Measurements from ENCODE around the gene STAT6.

The STAT6 gene

DNA sequence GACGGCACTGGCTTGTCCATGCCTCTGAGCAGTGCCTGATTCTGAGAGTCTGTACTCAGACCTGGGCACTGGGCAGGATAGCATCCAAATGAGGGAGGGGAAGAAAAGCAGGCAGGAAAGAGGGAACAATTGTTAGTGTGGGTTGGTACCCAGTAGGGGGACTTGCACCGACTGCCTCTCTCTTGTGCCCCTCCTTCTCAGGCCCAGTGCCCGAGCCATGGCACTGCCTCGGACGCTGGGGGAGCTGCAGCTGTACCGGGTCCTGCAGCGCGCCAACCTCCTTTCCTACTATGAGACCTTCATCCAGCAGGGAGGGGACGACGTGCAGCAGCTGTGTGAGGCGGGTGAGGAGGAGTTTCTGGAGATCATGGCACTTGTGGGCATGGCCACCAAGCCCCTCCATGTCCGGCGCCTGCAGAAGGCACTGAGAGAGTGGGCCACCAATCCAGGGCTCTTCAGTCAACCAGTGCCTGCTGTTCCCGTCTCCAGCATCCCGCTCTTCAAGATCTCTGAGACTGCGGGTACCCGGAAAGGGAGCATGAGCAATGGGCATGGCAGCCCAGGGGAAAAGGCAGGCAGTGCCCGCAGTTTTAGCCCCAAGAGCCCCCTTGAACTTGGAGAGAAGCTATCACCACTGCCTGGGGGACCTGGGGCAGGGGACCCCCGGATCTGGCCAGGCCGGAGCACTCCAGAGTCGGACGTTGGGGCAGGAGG, 20.1 kb downstream of the STAT6 start:
- Histone ChIP-seq H3K4me2 (ENCODE audit: low read depth, low read length, poor library complexity, severe bottlenecking) (peak overlapping the region; percentile 85), H3F3A (ENCODE audit: insufficient read depth) (peaks cover 39% of the 10 kb centered on the region), H3K4me3 (ENCODE audit: insufficient read depth, low read length, poor library complexity, severe bottlenecking) (no peak overlapping the region), H3K9me2 (replicated peaks; ENCODE audit: insufficient read depth, low read length) (no peaks in the 10 kb centered on the region), H3K27ac (ENCODE audit: low read depth, low read length) (no peak overlapping the region), H3K9ac (ENCODE audit: low read length) (no peak overlapping the region), H3K79me2 (ENCODE audit: insufficient read depth, low read length) (peaks cover 9% of the 10 kb centered on the region; the same call in 1 of the 2 replicates), H4K20me1 (ENCODE audit: low read depth, low read length) (no peaks in the 10 kb centered on the region), H3K9me3 (ENCODE audit: insufficient read depth, low read length) (no peaks in the 10 kb centered on the region), H3K36me3 (ENCODE audit: low read length) (no peaks in the 10 kb centered on the region), H2AFZ (ENCODE audit: low read depth, low read length, severe bottlenecking) (no peak overlapping the region), H3K27me3 (ENCODE audit: low read length) (no peaks in the 10 kb centered on the region)
- TF ChIP-seq, protein P1, sequence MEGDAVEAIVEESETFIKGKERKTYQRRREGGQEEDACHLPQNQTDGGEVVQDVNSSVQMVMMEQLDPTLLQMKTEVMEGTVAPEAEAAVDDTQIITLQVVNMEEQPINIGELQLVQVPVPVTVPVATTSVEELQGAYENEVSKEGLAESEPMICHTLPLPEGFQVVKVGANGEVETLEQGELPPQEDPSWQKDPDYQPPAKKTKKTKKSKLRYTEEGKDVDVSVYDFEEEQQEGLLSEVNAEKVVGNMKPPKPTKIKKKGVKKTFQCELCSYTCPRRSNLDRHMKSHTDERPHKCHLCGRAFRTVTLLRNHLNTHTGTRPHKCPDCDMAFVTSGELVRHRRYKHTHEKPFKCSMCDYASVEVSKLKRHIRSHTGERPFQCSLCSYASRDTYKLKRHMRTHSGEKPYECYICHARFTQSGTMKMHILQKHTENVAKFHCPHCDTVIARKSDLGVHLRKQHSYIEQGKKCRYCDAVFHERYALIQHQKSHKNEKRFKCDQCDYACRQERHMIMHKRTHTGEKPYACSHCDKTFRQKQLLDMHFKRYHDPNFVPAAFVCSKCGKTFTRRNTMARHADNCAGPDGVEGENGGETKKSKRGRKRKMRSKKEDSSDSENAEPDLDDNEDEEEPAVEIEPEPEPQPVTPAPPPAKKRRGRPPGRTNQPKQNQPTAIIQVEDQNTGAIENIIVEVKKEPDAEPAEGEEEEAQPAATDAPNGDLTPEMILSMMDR (IDR thresholded peaks at IDR 0.05; ENCODE audit: insufficient read depth, low read length, poor library complexity, severe bottlenecking) = no peak
- no peak for TF ChIP-seq EZH2phosphoT487 (conservative IDR thresholded peaks at IDR 0.05; ENCODE audit: low read length)

DNA sequence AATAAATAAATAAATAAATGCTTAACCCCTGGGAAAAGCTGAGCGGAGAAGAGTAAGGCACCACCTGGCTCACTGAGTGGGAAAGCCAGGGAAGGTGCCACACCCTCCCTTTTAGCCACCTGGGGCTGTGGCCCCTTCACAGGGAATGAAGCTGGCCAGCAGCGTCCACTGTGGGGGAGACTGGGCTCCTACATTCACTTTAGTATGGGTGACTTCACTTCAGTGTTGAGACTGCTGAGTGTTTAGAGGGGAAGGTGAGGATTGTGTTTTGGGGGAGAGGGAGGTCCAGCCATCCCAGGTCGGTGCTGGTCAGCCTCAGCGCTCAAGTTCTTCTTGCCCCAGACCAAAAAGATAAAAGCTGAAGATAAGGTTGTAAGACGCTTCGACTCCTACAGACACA, 20.7 kb downstream of the STAT6 start:
- TF ChIP-seq EZH2phosphoT487 (conservative IDR thresholded peaks at IDR 0.05; ENCODE audit: low read length) = no peak
- TF ChIP-seq, protein P1 (IDR thresholded peaks at IDR 0.05; ENCODE audit: insufficient read depth, low read length, poor library complexity, severe bottlenecking) = no peak
- Histone ChIP-seq H3K9me3 (ENCODE audit: insufficient read depth, low read length) (no peaks in the 10 kb centered on the region), H3K9me2 (replicated peaks; ENCODE audit: insufficient read depth, low read length) (no peaks in the 10 kb centered on the region), H3K27ac (ENCODE audit: low read depth, low read length) (no peak overlapping the region), H4K20me1 (ENCODE audit: low read depth, low read length) (no peaks in the 10 kb centered on the region), H3K36me3 (ENCODE audit: low read length) (no peaks in the 10 kb centered on the region), H3K27me3 (ENCODE audit: low read length) (no peaks in the 10 kb centered on the region), H3K79me2 (ENCODE audit: insufficient read depth, low read length) (peaks cover 9% of the 10 kb centered on the region; the same call in 1 of the 2 replicates), H3K9ac (ENCODE audit: low read length) (no peak overlapping the region), H3K4me2 (ENCODE audit: low read depth, low read length, poor library complexity, severe bottlenecking) (peak overlapping the region; percentile 85), H2AFZ (ENCODE audit: low read depth, low read length, severe bottlenecking) (no peak overlapping the region), H3K4me3 (ENCODE audit: insufficient read depth, low read length, poor library complexity, severe bottlenecking) (no peak overlapping the region), H3F3A (ENCODE audit: insufficient read depth) (peaks cover 41% of the 10 kb centered on the region)

DNA sequence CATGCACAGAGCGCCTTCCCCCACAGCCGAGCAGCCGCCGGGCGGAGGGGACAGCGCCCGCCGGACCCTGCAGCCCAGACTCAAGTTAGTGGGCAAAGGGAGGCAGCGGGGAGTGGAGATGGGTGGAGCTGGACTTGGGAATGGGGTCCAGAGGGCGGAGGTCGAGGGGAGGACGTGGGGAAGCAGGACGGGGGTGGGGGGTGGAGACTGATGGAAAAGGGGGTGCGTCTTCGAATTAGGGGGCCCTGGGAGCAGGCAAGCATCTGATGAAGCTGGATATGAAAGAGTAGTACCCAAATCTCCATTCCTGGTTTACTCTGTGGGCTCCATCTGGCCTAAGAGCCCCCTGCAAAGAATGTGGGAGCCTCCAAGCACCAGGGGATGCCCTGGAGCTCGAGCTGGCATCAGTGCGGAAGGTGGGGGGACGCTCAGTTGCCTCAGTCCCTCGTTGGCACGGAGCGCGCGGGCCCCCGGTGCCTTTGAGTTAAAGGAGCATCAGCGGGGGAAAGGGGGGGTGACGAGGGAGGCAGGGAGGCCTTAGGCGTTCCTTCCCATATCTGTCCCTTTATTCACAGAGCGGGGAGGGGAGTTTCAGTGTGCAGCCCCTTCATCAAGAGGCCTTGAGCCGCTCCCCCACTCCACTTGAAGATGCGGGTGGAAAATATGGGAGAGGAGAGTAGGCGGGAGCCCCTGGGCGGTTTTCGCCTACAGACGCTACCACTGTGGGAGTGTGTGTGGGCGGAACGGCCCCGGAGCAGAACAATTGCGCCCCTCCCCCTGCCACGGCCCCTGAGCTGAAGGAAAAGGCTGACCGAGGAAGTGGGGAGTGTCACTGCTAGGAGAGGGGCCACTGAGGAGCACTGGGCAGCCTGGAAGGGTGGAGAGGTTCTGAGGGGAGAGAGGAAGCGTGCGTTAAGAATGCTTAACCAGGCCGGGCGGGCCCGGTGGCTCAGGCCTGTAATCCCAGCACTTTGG, 21.6 kb downstream of the STAT6 start:
- Histone ChIP-seq H3K9me2 (replicated peaks; ENCODE audit: insufficient read depth, low read length) (no peaks in the 10 kb centered on the region), H3K27me3 (ENCODE audit: low read length) (no peaks in the 10 kb centered on the region), H3K79me2 (ENCODE audit: insufficient read depth, low read length) (peaks cover 9% of the 10 kb centered on the region; the same call in 1 of the 2 replicates), H3K36me3 (ENCODE audit: low read length) (no peaks in the 10 kb centered on the region), H3K4me3 (ENCODE audit: insufficient read depth, low read length, poor library complexity, severe bottlenecking) (peak overlapping the region; percentile 85), H3K9ac (ENCODE audit: low read length) (peak overlapping the region; percentile 86), H2AFZ (ENCODE audit: low read depth, low read length, severe bottlenecking) (peak overlapping the region; percentile 5), H3K27ac (ENCODE audit: low read depth, low read length) (peak overlapping the region; percentile 67), H3F3A (ENCODE audit: insufficient read depth) (peaks cover 39% of the 10 kb centered on the region), H3K4me2 (ENCODE audit: low read depth, low read length, poor library complexity, severe bottlenecking) (peak overlapping the region; percentile 85), H4K20me1 (ENCODE audit: low read depth, low read length) (no peaks in the 10 kb centered on the region), H3K9me3 (ENCODE audit: insufficient read depth, low read length) (no peaks in the 10 kb centered on the region)
- no peak for TF ChIP-seq EZH2phosphoT487 (conservative IDR thresholded peaks at IDR 0.05; ENCODE audit: low read length)
- TF ChIP-seq, protein P1 (IDR thresholded peaks at IDR 0.05; ENCODE audit: insufficient read depth, low read length, poor library complexity, severe bottlenecking) = no peak

Measured in SU-DHL-6 (cell line).